ENCODE measurements around the gene NSD2.

The NSD2 gene

DNA sequence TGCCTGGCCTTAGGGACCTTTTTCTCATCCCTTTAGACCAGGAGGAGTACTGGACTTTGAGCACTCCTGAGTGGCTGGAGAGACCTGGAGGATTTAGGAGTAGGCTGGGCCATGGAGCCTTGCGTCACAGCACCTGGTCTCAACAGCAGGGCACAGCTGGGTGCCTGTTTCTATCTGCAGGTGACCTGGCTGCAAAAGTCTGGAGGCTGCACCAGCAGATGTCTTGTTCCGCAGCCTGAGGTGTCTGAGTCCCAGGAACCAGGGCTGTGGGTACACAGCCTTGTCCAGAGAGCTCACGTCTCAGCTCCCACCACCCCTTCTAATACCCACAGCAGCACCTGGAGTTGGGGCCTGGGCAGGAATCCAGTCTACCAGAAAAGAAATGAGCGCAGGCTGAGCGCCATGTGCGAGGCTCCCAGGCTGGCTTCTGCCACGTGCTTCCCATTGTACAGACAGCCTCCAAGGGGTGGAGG, 5.0 kb upstream of the NSD2 start:
- DNase-seq = no peak

GRCh38 chr4:1868293-1868692, 2.9 kb upstream of the NSD2 start:
- DNase-seq = no peak

DNA sequence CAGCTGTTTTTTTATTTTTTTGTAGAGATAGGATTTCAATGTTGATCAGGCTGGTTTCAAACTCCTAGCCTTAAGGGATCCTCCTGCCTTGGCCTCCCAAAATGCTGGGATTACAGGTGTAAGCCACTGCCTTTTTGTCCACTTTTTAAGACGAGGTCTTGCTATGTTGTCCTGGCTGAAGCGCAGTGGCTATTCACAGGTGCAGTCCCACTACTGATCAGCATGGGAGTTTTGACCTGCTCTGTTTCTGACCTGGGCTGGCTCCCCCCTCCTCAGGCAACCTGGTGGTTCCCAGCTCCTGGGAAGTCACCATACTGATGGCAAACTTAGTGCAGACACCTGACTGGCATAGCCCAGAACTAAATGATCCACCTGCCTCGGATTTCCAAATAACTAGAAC, 2.3 kb upstream of the NSD2 start:
- no peak for DNase-seq

GRCh38 chr4:1869530-1870327, 1.5 kb upstream of the NSD2 start:
- peak; percentile 47 for DNase-seq

DNA sequence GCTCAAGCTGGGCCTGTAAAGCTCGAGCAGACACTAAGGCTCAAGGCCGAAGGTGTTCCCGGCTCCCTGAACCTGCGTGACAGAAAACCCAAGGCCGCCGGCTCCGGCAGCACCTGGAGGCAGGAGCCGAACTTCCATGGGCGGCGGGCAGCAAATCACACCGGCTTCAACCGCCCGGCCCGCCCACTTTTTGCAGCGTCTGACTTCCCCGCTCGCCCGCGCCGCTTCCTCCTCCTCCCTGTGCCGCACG, 940 bp upstream of the NSD2 start:
- DNase-seq = peak; percentile 65

DNA sequence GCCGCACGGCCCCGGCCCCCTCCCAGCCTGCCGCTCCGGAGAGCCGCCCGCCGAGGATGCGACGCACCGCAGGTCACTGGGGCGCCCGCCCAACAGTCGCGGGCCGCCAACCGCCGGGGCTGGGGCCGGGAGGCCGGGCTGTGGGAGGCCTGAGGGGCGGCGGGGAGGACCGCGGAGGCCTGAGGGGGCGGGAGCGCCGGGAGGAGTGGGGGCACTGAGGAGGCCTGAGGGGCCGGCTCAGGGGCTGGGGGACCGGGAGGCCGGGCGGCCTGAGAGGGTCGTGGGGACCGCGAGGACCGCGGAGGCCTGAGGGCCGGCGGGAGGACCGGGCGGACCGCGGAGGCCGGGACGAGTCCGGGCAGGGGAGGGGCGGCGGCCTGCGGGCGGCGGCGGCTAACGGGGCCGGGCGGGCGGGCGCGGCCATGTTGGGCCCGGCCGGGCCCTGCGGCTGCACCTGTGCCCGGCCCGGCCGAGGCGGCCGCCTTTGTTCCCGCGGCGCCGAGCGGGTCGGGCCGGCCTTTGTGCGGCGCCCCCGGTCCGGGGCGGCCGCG, 353 bp downstream of the NSD2 start:
- no peak for DNase-seq

DNA sequence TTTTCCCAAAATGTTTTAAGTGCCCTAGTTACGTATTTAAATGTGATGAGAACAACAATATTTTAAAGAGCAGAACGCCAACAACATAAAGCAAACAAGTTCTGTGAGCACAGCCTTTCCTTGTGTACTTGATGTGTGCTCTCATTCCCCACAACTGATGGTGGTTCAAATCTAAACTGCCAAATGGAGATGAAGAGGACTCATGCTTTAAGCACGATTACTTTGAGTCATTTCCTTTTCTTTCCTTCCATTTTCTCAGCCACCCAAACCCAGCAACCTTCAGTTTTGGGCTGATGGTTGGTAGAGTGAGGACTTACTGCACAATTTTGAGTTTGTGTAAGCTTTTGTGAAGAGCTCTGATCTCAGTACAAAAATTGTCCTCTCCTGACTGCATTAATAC, 1.7 kb downstream of the NSD2 start:
- DNase-seq = no peak

DNA sequence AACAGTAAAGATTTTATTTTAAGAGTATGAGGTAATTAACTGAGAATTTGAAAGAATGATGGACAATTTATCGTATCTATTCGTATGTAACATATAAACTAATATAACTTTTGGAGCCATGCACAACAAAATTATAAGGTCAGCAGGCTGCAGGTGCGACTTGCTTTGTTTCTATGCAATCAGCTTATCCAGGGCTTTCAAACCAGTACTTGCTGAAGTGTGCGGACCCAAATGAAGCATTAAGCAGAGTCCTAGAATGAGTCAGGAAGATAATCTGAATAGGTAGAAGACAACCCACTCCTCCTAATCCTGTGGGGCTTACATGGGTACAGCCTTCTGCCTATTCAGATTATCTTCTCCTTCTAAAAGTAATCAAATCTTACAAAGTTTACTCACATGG, 2.1 kb downstream of the NSD2 start:
- DNase-seq = no peak

GRCh38 chr4:1873776-1874175, 2.6 kb downstream of the NSD2 start:
- DNase-seq = no peak

- DNase-seq = no peak
Measured at GRCh38 chr4:1874201-1874600, 3.0 kb downstream of the NSD2 start.

- no peak for DNase-seq
Measured at GRCh38 chr4:1879485-1879884, 8.3 kb downstream of the NSD2 start.

- no peak for DNase-seq
Measured at GRCh38 chr4:1880332-1880731, 9.1 kb downstream of the NSD2 start.

DNA sequence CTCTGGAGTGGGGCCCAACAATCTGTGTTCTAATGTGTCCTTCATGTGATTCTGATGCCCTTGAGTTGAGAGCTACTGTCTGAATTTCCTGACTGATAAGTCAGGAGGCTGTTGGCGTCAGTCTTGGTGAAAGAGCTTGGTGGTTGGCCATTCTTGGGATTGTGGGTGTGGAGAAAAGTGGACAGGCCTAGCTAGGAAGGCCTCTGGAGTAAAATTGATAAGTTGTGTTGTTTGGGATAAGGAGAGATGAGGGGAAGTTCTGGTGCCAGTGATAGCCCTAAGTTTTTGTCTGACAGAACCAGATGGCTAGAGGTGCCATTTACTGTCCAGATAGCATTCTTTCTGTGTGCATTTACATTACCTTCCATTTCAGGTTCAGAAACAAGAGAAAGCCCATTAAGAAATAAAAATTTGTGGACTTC, 11.7 kb downstream of the NSD2 start:
- DNase-seq = no peak

DNA sequence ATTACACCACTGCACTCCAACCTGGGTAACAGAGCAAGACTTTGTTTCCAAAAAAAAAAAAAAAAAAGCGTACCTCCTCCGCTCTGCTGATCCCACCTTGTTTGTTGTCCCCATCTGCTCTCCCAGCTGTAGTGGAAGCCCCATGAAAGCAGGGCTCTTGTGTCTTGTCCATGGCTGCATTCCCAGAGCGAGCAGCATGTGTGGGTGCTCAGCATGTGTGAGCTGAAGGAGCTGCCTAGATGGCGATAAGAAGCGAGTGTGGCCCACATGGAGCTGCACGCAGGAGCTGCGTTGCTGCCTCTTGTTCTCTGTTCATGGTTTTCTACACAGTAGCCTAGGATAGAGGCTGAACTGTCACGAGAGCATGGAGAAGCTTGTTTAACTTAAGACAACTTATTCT, 12.4 kb downstream of the NSD2 start:
- DNase-seq = no peak

DNA sequence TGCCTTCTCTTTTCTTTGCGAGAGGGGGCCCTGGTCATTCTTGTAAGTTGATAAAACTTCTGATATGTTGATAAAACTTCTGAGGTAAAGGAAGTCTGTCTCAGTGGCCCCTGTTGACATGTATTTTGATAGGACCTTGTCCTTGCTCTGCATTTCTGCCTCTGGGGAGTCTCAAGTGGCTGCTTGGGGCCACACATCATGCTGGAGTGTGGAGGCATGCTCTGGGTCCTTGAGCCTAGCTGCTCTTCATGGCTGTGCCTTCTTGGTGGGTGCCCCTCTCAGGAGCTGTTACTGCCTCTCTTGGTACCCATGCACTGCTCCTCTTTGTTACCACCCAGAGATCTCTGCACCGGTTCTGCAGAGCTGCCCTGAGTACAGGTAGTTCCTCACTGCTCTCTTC, 14.2 kb downstream of the NSD2 start:
- DNase-seq = no peak

DNA sequence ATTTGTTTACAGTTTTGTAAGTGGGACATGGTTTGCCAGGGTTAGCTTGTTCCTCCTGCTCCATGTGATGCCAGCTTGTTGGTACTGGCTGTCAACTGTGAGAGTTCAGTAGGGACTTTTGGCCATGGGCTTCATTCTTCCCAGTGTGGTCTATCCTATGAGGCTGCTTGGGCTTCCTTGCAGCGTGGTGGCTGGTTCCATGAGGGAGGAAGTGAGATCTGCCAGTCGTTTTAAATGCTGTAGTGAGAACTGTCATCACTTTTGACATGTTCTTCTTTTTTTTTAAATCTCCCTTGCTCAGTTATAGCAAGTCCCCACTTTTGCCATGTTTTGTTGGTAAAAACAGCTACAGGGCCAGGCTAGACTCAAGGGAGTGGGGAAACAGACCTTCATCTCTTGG, 15.9 kb downstream of the NSD2 start:
- DNase-seq = no peak

- DNase-seq = no peak
Measured at GRCh38 chr4:1890979-1891570, 19.9 kb downstream of the NSD2 start.

DNA sequence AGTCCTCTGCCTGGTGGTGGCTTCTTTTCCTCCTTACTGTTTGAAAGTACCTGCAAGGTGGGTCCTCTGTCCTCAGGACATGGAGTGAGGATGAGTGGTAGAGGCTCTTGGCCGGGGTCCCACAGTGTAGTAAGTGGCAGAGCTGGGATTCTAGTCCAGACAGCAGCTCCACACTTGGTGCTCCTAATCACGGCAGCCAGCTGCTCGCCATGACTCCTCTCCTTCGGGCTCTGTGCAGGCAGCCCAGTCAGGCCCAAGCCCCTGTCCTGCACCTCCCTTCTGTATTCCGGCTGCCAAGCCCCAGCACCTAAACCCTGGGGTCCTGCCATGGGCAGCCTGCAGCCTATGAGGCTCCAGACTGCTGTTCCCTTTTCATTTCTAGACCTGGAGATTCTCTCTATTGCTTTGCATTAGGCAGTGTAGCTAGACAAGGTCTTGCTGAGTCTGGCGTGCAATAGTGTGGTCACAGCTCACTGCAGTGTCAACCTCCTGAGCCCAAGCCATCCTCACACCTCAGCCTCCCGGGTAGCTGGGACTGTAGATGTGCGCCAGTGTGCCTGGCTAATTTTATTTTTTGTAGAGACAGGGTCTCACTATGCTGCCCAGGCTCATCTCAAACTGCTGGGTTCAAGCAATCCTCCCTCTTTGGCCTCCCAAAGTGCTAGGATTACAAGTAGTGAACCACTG, 24.9 kb downstream of the NSD2 start:
- DNase-seq = no peak

GRCh38 chr4:1896658-1896991, 25.4 kb downstream of the NSD2 start:
- DNase-seq = no peak

DNA sequence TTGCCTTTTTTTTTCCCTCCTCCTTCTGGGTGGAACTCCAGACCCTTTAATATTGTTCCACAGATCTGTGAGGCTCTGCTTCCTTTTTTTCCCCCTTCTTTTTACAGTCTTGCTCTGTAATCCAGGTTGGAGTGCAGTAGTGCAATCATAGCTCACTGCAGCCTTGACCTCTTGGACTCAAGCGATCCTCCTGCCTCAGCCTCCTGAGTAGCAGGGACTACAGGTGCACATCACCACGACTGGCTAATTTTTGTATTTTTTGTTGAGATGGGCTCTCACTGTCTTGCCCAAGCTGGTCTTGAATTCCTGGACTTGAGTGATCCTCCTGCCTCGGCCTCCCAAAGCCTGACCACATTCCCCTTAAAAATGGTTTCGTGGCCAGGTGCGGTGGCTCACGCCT, 26.8 kb downstream of the NSD2 start:
- DNase-seq = no peak

DNA sequence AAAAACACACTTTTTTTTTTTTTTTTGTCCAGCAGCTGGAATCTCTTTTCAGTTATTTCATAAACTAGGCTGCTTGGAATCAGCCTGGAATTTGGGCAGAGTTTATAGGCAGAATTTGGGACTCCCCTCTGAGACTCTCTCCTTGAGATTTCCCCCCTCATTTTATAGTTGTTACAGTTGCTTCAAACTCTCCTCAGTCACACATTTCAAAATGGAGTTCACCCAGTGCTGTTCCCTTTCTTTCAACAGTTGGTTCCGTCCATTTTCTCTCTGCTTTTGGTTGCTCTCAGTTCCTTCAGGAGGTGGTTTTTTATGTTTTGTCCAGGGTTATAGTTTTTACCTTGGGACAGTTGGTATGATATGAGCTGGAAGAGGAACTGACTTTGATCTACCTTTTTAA, 27.5 kb downstream of the NSD2 start:
- no peak for DNase-seq

DNA sequence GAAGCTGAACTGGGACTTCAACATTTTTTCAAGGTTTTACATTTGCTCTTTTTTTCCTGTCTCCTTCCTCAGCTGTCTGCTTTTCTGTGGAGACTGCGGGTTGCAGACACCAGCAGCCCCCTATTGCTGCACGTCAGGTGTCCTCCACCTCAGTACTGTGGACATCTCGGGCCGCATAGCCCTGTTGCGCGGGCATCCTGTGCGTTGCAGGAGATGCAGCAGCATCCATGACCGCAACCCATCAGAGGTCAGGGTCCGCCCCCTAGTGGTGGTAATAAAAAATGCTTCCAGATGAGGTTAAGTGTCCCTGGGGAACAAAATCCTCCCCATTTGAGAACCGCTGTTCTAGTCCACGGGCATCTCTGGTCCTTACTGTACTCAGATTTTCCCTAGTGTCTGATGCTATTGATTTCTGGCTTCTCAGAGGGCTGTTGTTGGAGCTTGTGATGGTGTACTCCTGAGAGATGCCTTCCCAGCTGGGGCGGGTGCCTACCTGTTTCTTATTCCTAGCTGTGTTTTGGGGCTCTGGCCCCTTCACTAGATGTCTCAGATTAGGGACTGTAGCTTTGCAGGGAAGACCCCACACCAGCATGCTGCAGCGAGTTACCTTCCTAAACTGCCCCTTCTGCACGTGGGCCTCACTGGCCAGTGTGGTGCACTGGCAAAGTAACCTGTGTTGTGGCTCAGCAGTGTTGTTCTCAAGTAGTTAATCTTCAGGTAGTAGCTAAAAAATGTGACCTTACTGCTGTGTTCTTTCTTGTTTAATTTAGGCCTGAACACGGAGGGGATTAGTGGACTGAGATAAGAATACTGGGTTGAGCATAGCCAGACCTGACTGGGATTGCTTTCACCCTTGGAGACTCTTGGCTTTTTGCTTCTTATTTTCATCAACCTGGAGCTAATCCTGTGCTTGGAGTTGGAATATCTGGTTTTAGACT, 28.2 kb downstream of the NSD2 start:
- peak; percentile 59 for DNase-seq

DNA sequence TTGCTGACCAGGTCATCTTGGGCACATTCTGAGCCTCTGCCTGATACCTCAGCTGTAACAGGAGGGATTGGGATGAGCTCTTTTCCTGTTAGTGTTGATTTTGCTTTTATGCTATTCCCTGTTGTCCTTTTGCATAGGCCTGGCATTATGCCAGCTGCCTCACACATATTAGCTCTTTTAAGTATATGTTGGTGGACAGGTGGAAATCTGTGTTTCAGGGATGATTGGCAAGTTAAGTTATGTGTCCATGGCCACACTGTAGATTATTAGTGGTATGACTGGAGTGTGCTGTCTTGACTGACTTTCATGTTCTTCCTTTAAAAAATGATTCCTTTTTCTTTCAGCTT, 28.9 kb downstream of the NSD2 start:
- DNase-seq = no peak
